Transverse colon (tissue), 3 donors: ENCODE data around the gene C16orf87.

ENCODE experiments used
- CTCF ChIP-seq, 5 experiments: fragments of 200-600 bp in 3 of 5; fragments of 450-650 bp in 2 of 5; sonication (generic) in 3 of 5; IDR thresholded peaks; 1 replicate in 2 of 5; 2 replicates in 3 of 5; pipeline ENCODE4 v1.5.1; 2016 to 2017; ENCODE audit warnings: antibody characterized with exemption in 5 of 5, inconsistent platforms in 3 of 5, mild to moderate bottlenecking in 2 of 5, moderate library complexity in 1 of 5
- POLR2A ChIP-seq: fragments of 450-650 bp; IDR thresholded peaks from one replicate; pipeline ENCODE4 v1.6.1; 2016; ENCODE audit warnings: antibody characterized with exemption, mild to moderate bottlenecking, moderate library complexity

GRCh38 chr16:46836534-46837530 lies 5.9 kb upstream of the C16orf87 start:
- TF ChIP-seq CTCF (IDR thresholded peaks at IDR 0.05): no peak
- no peak for TF ChIP-seq POLR2A
